Prostate gland (tissue), 2 donors: ENCODE data around the gene NPVF.

Experiments
- POLR2A ChIP-seq: fragments of 450-650 bp; IDR thresholded peaks from one replicate; pipeline ENCODE4 v1.6.1; 2016; ENCODE audit warnings: antibody characterized with exemption, mild to moderate bottlenecking
- POLR2AphosphoS5 ChIP-seq: sonication (generic); formaldehyde crosslinking; IDR thresholded peaks from one replicate; pipeline ENCODE4 v1.6.1; 2017; ENCODE audit warnings: antibody characterized with exemption
- TF ChIP-seq, protein P1 (sequence below), 4 experiments: fragments of 200-600 bp in 2 of 4; fragments of 450-650 bp in 2 of 4; sonication (generic) in 2 of 4; IDR thresholded peaks; 1 replicate in 3 of 4; 2 replicates in 1 of 4; pipeline ENCODE4 v1.5.1; 2016 to 2019; ENCODE audit warnings: antibody characterized with exemption in 4 of 4, mild to moderate bottlenecking in 2 of 4, moderate library complexity in 2 of 4

DNA sequence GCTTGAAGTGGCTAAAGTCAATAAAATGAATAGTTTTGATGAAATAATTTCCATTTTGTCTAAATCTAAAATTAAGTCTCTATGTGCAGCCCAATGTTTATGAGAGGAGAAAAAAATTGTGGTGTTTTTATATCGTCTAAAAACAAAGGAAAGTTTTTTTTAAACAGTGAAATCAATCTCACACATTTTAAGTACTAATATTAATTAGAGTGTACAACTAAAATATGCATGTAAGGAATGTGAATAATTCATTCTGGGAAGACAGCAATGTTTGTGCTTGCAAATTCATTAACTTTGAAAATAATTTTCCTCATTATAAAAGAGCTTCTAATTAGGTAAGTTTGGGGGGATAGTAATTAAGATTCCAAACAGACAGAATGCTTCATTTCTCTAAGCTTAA lies at the start of gene NPVF:
- TF ChIP-seq POLR2AphosphoS5 (no peak), POLR2A (no peak)
- TF ChIP-seq, protein P1, sequence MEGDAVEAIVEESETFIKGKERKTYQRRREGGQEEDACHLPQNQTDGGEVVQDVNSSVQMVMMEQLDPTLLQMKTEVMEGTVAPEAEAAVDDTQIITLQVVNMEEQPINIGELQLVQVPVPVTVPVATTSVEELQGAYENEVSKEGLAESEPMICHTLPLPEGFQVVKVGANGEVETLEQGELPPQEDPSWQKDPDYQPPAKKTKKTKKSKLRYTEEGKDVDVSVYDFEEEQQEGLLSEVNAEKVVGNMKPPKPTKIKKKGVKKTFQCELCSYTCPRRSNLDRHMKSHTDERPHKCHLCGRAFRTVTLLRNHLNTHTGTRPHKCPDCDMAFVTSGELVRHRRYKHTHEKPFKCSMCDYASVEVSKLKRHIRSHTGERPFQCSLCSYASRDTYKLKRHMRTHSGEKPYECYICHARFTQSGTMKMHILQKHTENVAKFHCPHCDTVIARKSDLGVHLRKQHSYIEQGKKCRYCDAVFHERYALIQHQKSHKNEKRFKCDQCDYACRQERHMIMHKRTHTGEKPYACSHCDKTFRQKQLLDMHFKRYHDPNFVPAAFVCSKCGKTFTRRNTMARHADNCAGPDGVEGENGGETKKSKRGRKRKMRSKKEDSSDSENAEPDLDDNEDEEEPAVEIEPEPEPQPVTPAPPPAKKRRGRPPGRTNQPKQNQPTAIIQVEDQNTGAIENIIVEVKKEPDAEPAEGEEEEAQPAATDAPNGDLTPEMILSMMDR (IDR thresholded peaks at IDR 0.05): no peak
